CD4-positive, alpha-beta T cell (primary cell): ENCODE results near the gene MX2. TPM values are rescaled to one million over a fixed set of nuclear protein-coding genes. Genes with fewer than 3 reads are reported as not detected.

Experiments used
- ATAC-seq: fragments of 200-7000 bp; cut with Tn5 transposase; one replicate; pipeline ENCODE4 v1.10.0; 2022; ENCODE audit warnings: mild to moderate bottlenecking; ENCODE audit not compliant: poor library complexity
- CTCF ChIA-PET: fragments of 350-600 bp; sonication (Branson Sonifier 250); formaldehyde crosslinking; loops from one replicate; lab custom pipeline; 2021; ENCODE audit warnings: antibody characterized with exemption, inconsistent platforms; lab: Charles Lee
- POLR2A ChIA-PET: fragments of 350-600 bp; sonication (Branson Sonifier 250); formaldehyde crosslinking; loops from one replicate; lab custom pipeline; 2021; ENCODE audit warnings: antibody characterized with exemption, inconsistent platforms; lab: Charles Lee
- DNase-seq, 14 experiments: peaks; one replicate each; pipeline ENCODE4 v3.0.0-alpha.2; 2013 to 2020; ENCODE audit warnings: mixed read lengths in 2 of 14
- H3K27ac ChIP-seq, 2 donors: one replicate each; pipeline versions ENCODE4 v1.5.1 to v1.7.0; 2013; ENCODE audit warnings: low read length in 2 of 2, low read depth in 1 of 2, mild to moderate bottlenecking in 1 of 2
- H3K27me3 ChIP-seq, 2 experiments: 1 replicate in 1 of 2; 2 replicates in 1 of 2; pipeline versions ENCODE4 v1.6.1 to v1.7.0; 2013; ENCODE audit warnings: low read length in 2 of 2, control low read depth in 1 of 2, mild to moderate bottlenecking in 1 of 2, moderate library complexity in 1 of 2; ENCODE audit not compliant: insufficient read depth in 2 of 2, control insufficient read depth in 1 of 2
- H3K36me3 ChIP-seq: one replicate; pipeline ENCODE4 v1.6.1; 2013; ENCODE audit warnings: low read length, control low read depth; ENCODE audit not compliant: insufficient read depth
- H3K4me1 ChIP-seq: one replicate; pipeline ENCODE4 v1.6.1; 2013; ENCODE audit warnings: low read length, control low read depth; ENCODE audit not compliant: insufficient read depth
- H3K4me3 ChIP-seq: one replicate; pipeline ENCODE4 v1.5.1; 2013; ENCODE audit warnings: mild to moderate bottlenecking, low read length, moderate library complexity
- H3K9me3 ChIP-seq, 2 experiments: 1 replicate in 1 of 2; 2 replicates in 1 of 2; pipeline versions ENCODE4 v1.6.1 to v1.7.0; 2013; ENCODE audit warnings: low read length in 2 of 2, mild to moderate bottlenecking in 2 of 2, control low read depth in 1 of 2, moderate library complexity in 1 of 2; ENCODE audit not compliant: control insufficient read depth in 1 of 2, insufficient read depth in 1 of 2
- H3K27ac Mint-ChIP-seq: one replicate; pipeline ENCODE4 v1.8.0; 2020; ENCODE audit warnings: mixed read lengths
- H3K27me3 Mint-ChIP-seq: one replicate; pipeline ENCODE4 v1.8.0; 2021; ENCODE audit warnings: mixed read lengths
- H3K36me3 Mint-ChIP-seq: one replicate; pipeline ENCODE4 v1.8.0; 2021; ENCODE audit warnings: low read depth, mixed read lengths
- H3K4me1 Mint-ChIP-seq: one replicate; pipeline ENCODE4 v1.8.0; 2021; ENCODE audit warnings: low read depth, mixed read lengths
- H3K4me3 Mint-ChIP-seq: one replicate; pipeline ENCODE4 v1.8.0; 2020; ENCODE audit warnings: mild to moderate bottlenecking, mixed read lengths
- H3K9me3 Mint-ChIP-seq: one replicate; pipeline ENCODE4 v1.8.0; 2020; ENCODE audit warnings: mixed read lengths
- intact Hi-C, 2 experiments: fragments of 100-400 bp; cut with DNase I in 1 of 2; cut with micrococcal nuclease in 1 of 2; formaldehyde crosslinking; loops; one replicate each; pipeline versions ENCODE4 v1.15.1 to v1.9.0; 2023 to 2025; cut with DNase I, micrococcal nuclease
- total RNA-seq, 174 experiments: library from RNA in 2 of 174; stranded (reverse) in 2 of 174; gene quantifications; one replicate each; pipeline ENCODE4 v1.2.3 and lab custom pipeline; 2021 to 2026
- TF ChIP-seq, protein P1 (sequence below): fragments of 200-600 bp; IDR thresholded peaks from one replicate; pipeline ENCODE4 v1.8.0; 2022; ENCODE audit warnings: antibody characterized with exemption, mild to moderate bottlenecking

Gene MX2
- total RNA-seq, 2 experiments from 2014 or later: 77.8 to 87.1 TPM

DNA sequence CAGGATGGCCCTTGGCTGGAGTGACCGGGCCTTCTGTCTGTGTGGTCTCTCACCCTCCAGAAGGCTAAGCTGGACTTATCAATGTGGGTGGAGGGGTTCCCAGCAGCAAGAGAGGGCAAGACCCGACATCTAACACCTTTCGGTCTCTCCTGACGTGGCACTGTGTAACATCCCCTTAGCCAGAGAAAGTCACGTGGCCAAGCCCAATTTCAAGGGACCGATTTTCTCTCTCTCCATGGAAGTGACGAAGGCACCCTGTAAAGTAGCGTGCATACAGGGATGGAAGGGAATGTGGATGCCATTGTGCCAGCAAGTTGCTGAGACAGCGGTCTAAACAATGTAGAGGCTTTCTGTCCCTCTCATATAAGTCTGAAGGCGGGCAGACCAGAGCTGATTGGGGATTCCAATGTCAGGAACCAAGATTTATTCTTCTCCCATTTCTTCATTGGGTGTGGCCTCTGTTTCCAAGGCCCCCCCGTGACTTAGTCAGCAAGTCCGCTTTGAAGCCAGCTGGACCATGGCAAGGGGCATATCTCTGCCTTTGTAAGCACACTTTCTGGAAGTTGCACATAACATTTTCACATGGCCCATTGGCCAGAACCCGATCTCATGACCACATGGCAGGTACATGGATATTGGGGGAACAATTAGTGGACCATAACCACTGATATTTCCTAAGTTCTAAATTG lies 76.7 kb downstream of the MX2 start:
- Mint-ChIP-seq H3K36me3 (peaks cover 100% of the 10 kb centered on the region), H3K4me1 (peaks cover 11% of the 10 kb centered on the region), H3K4me3 (no peak overlapping the region), H3K9me3 (peaks cover 2% of the 10 kb centered on the region), H3K27me3 (no peaks in the 10 kb centered on the region), H3K27ac (peak overlapping the region; percentile 42)
- H3K27me3 ChIP-seq: no peaks in the 10 kb centered on the region
- no peaks in the 10 kb centered on the region for H3K4me1 ChIP-seq
- TF ChIP-seq, protein P1, sequence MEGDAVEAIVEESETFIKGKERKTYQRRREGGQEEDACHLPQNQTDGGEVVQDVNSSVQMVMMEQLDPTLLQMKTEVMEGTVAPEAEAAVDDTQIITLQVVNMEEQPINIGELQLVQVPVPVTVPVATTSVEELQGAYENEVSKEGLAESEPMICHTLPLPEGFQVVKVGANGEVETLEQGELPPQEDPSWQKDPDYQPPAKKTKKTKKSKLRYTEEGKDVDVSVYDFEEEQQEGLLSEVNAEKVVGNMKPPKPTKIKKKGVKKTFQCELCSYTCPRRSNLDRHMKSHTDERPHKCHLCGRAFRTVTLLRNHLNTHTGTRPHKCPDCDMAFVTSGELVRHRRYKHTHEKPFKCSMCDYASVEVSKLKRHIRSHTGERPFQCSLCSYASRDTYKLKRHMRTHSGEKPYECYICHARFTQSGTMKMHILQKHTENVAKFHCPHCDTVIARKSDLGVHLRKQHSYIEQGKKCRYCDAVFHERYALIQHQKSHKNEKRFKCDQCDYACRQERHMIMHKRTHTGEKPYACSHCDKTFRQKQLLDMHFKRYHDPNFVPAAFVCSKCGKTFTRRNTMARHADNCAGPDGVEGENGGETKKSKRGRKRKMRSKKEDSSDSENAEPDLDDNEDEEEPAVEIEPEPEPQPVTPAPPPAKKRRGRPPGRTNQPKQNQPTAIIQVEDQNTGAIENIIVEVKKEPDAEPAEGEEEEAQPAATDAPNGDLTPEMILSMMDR: no peak
- ATAC-seq: no peak
- peaks cover 100% of the 10 kb centered on the region for H3K36me3 ChIP-seq
- no peak overlapping the region for H3K27ac ChIP-seq
- POLR2A ChIA-PET: interaction anchor here (1.6 kb wide), 1 partner anchor 13 kb away, joined by 4 read pairs; the partner anchor contains the start of gene MX1
- H3K4me3 ChIP-seq: no peak overlapping the region
- CTCF ChIA-PET: interaction anchor here (1.1 kb wide), 1 partner anchor 156 kb away, joined by 3 read pairs; no protein-coding TSS in a partner anchor
- intact Hi-C loops: no loop called here
- H3K9me3 ChIP-seq: no peaks in the 10 kb centered on the region
- DNase-seq: peak in 1 of 14 experiments; percentile 29

DNA sequence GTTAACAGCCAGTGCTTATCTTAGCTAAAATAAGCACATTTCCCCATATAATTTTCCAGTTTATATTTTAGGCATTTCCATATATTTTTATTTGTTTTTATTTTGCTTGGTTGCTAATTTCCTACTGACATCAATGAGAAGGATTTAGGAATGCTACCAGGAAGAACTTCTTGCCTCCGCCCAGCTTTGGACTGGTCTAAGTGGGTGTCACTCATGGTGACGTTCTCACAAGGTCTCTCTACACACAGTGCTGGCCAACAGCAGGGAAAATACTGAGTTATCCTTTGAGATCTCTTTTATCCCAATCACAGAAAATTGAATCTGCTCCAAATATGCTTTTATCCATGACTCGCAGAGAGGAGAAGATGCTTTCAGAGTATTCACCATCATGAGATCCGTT lies 77.4 kb downstream of the MX2 start:
- Histone ChIP-seq H3K27me3 (no peaks in the 10 kb centered on the region), H3K9me3 (no peaks in the 10 kb centered on the region), H3K27ac (no peak overlapping the region), H3K4me3 (no peak overlapping the region), H3K4me1 (no peaks in the 10 kb centered on the region), H3K36me3 (peaks cover 97% of the 10 kb centered on the region)
- ChIA-PET POLR2A (interaction anchor here (1.4 to 1.6 kb wide), 2 partner anchors 12 to 14 kb away, joined by 3 to 4 read pairs; partner anchors contain the start of gene MX1), CTCF (interaction anchor here (0.7 to 1.1 kb wide), 2 partner anchors 156 kb away, joined by 3 read pairs; no protein-coding TSS in a partner anchor)
- peaks cover 4% of the 10 kb centered on the region for H3K4me1 Mint-ChIP-seq
- no peaks in the 10 kb centered on the region for H3K27me3 Mint-ChIP-seq
- TF ChIP-seq, protein P1: no peak
- intact Hi-C loops: no loop called here
- H3K9me3 Mint-ChIP-seq: peaks cover 2% of the 10 kb centered on the region
- no peak overlapping the region for H3K4me3 Mint-ChIP-seq
- ATAC-seq: no peak
- H3K36me3 Mint-ChIP-seq: peaks cover 98% of the 10 kb centered on the region
- DNase-seq: peak in 1 of 14 experiments; percentile 16
- H3K27ac Mint-ChIP-seq: no peak overlapping the region

DNA sequence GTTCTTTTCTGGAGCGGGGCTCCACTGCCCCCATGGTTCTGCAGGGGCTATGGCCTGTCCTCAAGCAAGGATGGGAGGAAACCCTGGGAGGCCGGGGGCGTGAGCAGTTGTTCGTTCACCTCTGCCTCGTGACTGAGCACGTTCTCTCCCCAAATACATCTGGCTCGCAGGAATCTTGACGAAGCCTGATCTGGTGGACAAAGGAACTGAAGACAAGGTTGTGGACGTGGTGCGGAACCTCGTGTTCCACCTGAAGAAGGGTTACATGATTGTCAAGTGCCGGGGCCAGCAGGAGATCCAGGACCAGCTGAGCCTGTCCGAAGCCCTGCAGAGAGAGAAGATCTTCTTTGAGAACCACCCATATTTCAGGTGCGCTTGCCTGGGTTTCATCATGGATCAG lies 79.7 kb downstream of the MX2 start:
- DNase-seq: peak in 1 of 14 experiments; percentile 34
- H3K9me3 Mint-ChIP-seq: no peaks in the 10 kb centered on the region
- POLR2A ChIA-PET: interaction anchor here (2.1 kb wide), 1 partner anchor 16 kb away, joined by 7 read pairs; the partner anchor contains the start of gene MX1

More for the DNA sequence above, 79.7 kb downstream of the MX2 start:
- no peak overlapping the region for H3K4me3 ChIP-seq
- H3K36me3 ChIP-seq: peaks cover 92% of the 10 kb centered on the region
- H3K9me3 ChIP-seq: no peaks in the 10 kb centered on the region
- CTCF ChIA-PET: no interaction called here
- H3K27me3 ChIP-seq: no peaks in the 10 kb centered on the region
- Mint-ChIP-seq H3K27ac (no peak overlapping the region), H3K4me1 (no peaks in the 10 kb centered on the region), H3K27me3 (no peaks in the 10 kb centered on the region), H3K4me3 (no peak overlapping the region), H3K36me3 (peaks cover 98% of the 10 kb centered on the region)
- H3K4me1 ChIP-seq: no peaks in the 10 kb centered on the region
- no peak for ATAC-seq
- TF ChIP-seq, protein P1: no peak
- intact Hi-C loops: no loop called here
- H3K27ac ChIP-seq: no peak overlapping the region
